Body of pancreas (tissue), 4 donors: Measurements from ENCODE around the gene COLEC12.

Experiments used
- POLR2A ChIP-seq, 3 donors: fragments of 450-650 bp; IDR thresholded peaks; one replicate each; pipeline ENCODE4 v1.6.1; 2016; ENCODE audit warnings: antibody characterized with exemption in 3 of 3, mild to moderate bottlenecking in 2 of 3
- TF ChIP-seq, protein P1 (sequence below), 7 experiments: fragments of 450-650 bp in 4 of 7; fragments of 200-600 bp in 3 of 7; sonication (generic) in 3 of 7; IDR thresholded peaks; one replicate each; pipeline ENCODE4 v1.5.1; 2016 to 2019; ENCODE audit warnings: antibody characterized with exemption in 7 of 7

DNA sequence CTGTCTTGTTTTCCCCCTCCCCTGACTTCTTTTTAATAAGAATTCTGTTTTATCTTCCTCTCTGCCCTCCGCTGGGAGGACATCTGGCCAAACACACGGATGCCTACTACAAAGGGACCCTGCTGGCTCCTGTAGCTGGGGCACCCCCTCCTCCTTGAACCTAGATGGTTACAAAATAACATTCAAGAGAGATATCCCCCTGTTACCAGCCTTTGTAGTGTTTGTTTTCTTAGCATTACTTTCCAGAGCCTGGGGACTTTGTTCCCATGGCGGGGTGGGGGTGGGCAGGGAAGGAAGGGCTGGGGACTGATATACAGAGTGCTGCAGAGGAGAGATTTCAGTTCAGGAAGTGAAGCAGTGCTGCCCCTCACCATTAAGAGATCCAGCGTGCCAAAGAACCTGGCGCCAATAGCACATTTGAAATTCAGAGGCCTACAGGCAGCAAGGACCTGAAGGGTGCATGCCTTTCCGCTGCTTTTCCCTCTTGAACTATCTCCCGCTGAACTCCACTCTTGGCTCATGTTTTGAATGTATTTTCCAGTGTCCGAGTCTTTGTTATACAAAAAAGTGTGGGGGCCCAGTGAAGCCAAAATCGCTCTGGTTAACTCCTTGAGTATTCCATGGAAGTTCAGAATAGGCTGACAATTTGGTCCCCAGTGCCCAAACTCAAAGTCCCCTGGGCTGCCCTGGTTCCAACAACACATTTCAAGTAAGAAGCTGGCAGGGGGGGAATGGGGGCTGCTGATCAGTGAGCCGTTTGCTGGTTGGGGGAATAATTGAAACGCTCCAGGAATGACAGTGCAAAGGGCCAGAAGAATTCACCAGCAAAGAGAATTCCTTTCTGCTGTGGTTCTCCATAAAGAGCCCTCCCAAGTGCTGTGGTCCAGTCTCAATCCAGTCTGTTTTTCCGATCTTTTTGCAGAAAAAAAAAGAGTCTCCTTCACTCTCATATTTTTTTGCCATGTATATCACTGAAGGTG, 137.9 kb downstream of the COLEC12 start:
- TF ChIP-seq, protein P1, sequence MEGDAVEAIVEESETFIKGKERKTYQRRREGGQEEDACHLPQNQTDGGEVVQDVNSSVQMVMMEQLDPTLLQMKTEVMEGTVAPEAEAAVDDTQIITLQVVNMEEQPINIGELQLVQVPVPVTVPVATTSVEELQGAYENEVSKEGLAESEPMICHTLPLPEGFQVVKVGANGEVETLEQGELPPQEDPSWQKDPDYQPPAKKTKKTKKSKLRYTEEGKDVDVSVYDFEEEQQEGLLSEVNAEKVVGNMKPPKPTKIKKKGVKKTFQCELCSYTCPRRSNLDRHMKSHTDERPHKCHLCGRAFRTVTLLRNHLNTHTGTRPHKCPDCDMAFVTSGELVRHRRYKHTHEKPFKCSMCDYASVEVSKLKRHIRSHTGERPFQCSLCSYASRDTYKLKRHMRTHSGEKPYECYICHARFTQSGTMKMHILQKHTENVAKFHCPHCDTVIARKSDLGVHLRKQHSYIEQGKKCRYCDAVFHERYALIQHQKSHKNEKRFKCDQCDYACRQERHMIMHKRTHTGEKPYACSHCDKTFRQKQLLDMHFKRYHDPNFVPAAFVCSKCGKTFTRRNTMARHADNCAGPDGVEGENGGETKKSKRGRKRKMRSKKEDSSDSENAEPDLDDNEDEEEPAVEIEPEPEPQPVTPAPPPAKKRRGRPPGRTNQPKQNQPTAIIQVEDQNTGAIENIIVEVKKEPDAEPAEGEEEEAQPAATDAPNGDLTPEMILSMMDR (IDR thresholded peaks at IDR 0.05): no peak
- TF ChIP-seq POLR2A (IDR thresholded peaks at IDR 0.05): no peak
